GM10266 (cell line): ENCODE data around the gene HS6ST1.

Source experiments
- DNase-seq: peaks from one replicate; pipeline ENCODE4 v3.0.0; 2012; ENCODE audit errors: extremely low spot score
- TF ChIP-seq, protein P1 (sequence below): IDR thresholded peaks from 2 replicates; pipeline ENCODE4 v1.5.1; 2012; ENCODE audit warnings: mild to moderate bottlenecking, low read depth; ENCODE audit not compliant: control insufficient read depth, insufficient read depth; ENCODE audit errors: missing control alignments

HS6ST1 gene

DNA sequence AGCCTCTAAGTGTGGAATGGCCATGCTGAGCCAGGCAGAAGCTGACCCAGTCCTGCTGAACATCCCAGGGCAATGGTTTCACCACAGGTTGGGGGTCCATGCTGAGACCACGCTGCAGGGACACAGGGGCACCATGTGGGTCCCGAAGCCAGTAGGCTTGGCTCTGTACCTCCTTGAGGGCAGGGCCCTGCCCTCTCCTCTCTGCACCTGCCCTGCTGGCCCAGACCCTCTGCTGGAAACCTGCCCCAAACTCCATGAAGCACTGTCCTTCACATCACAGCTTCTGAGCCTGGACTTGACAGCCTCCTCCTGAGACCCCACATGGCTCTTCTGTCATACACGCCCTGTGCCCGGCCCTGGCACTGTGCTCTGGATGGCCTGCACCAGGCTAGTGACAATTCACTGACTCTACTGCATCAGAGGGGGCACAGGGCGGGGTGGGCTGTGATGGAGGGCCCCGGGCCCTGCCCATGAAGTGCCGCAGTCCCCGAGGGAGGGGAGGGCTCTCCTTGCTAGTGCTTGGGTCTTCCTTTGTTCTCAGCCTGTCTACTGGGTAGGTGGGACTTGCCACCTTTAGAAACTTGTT is 24.7 kb downstream of the HS6ST1 start:
- no peak for DNase-seq
- TF ChIP-seq, protein P1, sequence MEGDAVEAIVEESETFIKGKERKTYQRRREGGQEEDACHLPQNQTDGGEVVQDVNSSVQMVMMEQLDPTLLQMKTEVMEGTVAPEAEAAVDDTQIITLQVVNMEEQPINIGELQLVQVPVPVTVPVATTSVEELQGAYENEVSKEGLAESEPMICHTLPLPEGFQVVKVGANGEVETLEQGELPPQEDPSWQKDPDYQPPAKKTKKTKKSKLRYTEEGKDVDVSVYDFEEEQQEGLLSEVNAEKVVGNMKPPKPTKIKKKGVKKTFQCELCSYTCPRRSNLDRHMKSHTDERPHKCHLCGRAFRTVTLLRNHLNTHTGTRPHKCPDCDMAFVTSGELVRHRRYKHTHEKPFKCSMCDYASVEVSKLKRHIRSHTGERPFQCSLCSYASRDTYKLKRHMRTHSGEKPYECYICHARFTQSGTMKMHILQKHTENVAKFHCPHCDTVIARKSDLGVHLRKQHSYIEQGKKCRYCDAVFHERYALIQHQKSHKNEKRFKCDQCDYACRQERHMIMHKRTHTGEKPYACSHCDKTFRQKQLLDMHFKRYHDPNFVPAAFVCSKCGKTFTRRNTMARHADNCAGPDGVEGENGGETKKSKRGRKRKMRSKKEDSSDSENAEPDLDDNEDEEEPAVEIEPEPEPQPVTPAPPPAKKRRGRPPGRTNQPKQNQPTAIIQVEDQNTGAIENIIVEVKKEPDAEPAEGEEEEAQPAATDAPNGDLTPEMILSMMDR, result no peak

DNA sequence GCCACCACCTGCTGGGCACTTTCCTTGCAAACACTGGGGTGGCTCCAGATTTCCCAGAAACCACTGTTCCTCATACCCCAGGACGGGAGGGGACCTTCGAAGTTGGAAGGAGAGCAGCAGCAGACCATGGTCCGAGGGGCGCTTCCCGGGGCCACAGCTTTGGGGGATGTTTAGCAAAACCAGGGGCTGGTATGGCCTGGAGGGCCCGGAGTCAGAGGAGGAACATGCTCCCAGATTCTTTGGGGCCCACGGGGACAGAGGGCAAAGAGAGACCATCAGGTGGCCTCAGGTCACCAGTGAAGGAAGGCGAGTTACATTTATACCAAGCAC is 25.3 kb downstream of the HS6ST1 start:
- no peak for DNase-seq
- TF ChIP-seq, protein P1, result no peak

DNA sequence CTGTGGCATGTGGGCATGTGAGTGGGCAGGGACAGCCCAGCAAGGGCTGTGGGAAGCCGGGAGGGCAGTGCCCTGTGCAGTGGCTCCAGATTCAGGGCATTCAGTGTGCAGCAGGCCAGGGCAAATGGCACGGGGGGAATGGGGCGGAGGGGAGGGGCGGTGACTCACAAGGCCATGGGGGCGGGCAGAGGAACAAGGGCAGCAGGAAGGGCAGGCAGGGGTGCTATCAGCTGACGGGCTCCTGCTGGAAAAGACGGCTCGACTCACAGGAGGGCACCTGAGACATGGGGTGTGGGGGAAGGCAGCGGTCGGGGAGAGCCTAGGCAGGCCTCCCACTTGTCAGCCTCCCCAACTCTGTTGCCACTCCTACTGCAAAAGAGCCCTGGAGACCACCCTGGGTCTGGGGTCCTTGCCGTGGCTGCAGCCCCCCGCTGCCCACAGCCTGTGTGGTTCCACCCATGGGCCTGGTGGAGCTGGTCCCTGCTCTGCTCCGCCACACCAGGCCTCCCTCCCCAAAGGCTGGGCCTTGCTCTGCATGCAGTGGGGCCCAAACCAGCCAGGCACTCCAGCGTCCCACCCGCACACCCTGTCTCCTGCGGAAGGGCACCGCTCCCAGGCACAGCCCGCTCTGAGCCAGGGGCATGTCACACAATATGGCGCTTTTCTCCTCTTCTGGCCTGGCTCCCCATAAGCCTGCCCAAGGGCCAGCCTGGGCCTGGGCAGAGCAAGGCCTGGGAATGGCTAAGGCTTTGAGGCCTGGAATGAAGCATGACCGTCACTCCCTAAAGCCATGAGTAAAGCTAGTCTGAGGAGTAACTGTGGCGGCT is 25.9 kb downstream of the HS6ST1 start:
- DNase-seq, result no peak
- TF ChIP-seq, protein P1, result no peak

GRCh38 chr2:128291844-128292598 is 26.6 kb downstream of the HS6ST1 start:
- DNase-seq, result no peak
- TF ChIP-seq, protein P1, result no peak

DNA sequence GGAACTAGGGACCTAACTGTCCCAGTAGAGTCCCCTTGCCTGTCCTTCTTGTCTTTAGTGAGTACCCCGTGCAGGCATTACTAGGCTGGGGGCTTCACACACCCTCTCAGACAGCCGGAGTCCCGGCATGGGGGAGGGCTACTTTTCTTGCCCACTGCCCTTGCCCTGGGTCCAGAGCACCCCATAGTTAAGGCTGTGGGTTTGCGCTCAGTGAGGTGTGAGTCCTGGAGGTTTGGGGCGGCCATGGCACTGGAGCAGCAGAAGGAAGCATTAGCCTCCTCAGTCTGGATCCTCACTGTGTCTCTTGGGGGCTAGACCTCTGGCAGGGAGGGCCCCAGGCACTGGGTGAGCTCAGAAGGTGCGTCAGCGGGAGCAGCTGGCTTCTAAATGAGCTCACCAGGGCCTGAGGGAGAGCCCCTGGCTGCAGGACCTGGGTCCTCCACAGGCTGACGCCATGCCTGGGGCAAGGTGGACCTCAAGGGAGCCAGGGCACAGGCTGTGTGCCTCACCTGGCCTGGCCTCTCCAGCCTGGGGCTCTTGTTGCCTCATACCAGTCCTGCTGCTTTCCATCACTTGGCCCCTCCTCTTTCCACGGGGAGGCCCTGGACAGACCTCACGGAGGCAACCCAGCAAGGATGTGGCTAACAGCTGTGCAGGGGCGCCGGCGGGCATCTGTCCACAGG is 27.4 kb downstream of the HS6ST1 start:
- TF ChIP-seq, protein P1, result no peak
- no peak for DNase-seq

DNA sequence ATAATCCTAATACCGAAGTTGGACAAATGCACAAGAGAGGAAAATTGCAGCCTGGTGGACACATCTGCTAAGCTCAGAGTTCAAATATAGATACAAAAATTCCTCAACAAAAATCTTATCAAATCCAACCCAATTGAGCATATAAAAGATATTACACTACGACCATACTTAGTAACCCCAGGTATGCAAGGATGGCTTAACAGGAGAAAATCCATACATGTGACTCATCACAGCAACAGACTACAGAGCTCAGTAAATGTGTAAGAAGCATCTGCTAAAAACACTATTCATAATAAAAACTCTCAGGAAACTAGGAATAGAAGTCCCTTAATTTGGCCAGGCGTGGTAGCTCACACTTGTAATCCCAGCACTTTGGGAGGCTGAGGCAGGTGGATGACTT is 28.3 kb downstream of the HS6ST1 start:
- TF ChIP-seq, protein P1, result no peak
- DNase-seq, result no peak
